Progenitor cell of endocrine pancreas (in vitro differentiated cells): Measurements from ENCODE around the gene PPFIA1. TPM values are rescaled to one million over a fixed set of nuclear protein-coding genes. Genes with fewer than 3 reads are reported as not detected.

ENCODE experiments used
- DNase-seq: peaks from one replicate; pipeline ENCODE4 v3.0.0; 2021; ENCODE audit warnings: low spot score; ENCODE audit not compliant: unreplicated experiment
- H3K27ac Mint-ChIP-seq: 2 replicates; pipeline ENCODE4 v1.8.0; 2021; ENCODE audit warnings: mild to moderate bottlenecking, moderate library complexity, mixed read lengths
- H3K27me3 Mint-ChIP-seq: 2 replicates; pipeline ENCODE4 v1.8.0; 2021; ENCODE audit warnings: mixed read lengths
- H3K36me3 Mint-ChIP-seq: 2 replicates; pipeline ENCODE4 v1.8.0; 2022; ENCODE audit warnings: mixed read lengths; ENCODE audit not compliant: insufficient read depth
- H3K4me1 Mint-ChIP-seq: 2 replicates; pipeline ENCODE4 v1.8.0; 2021; ENCODE audit warnings: low read depth, mixed read lengths
- H3K4me3 Mint-ChIP-seq: 2 replicates; pipeline ENCODE4 v1.8.0; 2021; ENCODE audit warnings: low read depth, mild to moderate bottlenecking, moderate library complexity, mixed read lengths
- H3K9me3 Mint-ChIP-seq: 2 replicates; pipeline ENCODE4 v1.8.0; 2021; ENCODE audit warnings: low read depth, mixed read lengths
- CTCF ChIP-seq: fragments of 200-600 bp; sonication (generic); IDR thresholded peaks from one replicate; pipeline ENCODE4 v1.5.0; 2021; ENCODE audit warnings: antibody characterized with exemption, mild to moderate bottlenecking; ENCODE audit not compliant: unreplicated experiment
- total RNA-seq: library from RNA; stranded (reverse); gene quantifications from 2 replicates; pipeline ENCODE4 v1.2.1, GENCODE V29; 2021

The PPFIA1 gene
- total RNA-seq, 1 donor from 2014 or later: 70.8 TPM

GRCh38 chr11:70415642-70416395 is 145.3 kb downstream of the PPFIA1 start:
- Mint-ChIP-seq H3K27me3 (no peaks in the 10 kb centered on the region), H3K4me3 (no peak overlapping the region), H3K27ac (peak overlapping the region; percentile 45), H3K4me1 (no peaks in the 10 kb centered on the region), H3K9me3 (no peaks in the 10 kb centered on the region), H3K36me3 (peaks cover 36% of the 10 kb centered on the region)
- no peak for DNase-seq
- TF ChIP-seq CTCF: no peak

GRCh38 chr11:70416881-70417280 is 146.4 kb downstream of the PPFIA1 start:
- no peak overlapping the region for H3K27ac Mint-ChIP-seq

GRCh38 chr11:70418130-70418529 is 147.6 kb downstream of the PPFIA1 start:
- Mint-ChIP-seq H3K4me3 (no peak overlapping the region), H3K27ac (no peak overlapping the region), H3K27me3 (no peaks in the 10 kb centered on the region), H3K36me3 (peaks cover 27% of the 10 kb centered on the region), H3K9me3 (no peaks in the 10 kb centered on the region), H3K4me1 (no peaks in the 10 kb centered on the region)
- no peak for TF ChIP-seq CTCF
- no peak for DNase-seq

More at GRCh38 chr11:70416881-70417280, 146.4 kb downstream of the PPFIA1 start:
- Mint-ChIP-seq H3K9me3 (no peaks in the 10 kb centered on the region), H3K4me1 (no peaks in the 10 kb centered on the region), H3K4me3 (no peak overlapping the region), H3K27me3 (no peaks in the 10 kb centered on the region), H3K36me3 (peaks cover 30% of the 10 kb centered on the region)
- no peak for DNase-seq
- TF ChIP-seq CTCF: no peak

GRCh38 chr11:70419307-70420007 is 149.0 kb downstream of the PPFIA1 start:
- no peak for DNase-seq
- Mint-ChIP-seq H3K27ac (no peak overlapping the region), H3K4me1 (no peaks in the 10 kb centered on the region), H3K4me3 (no peak overlapping the region), H3K27me3 (no peaks in the 10 kb centered on the region), H3K9me3 (no peaks in the 10 kb centered on the region), H3K36me3 (peaks cover 30% of the 10 kb centered on the region)
- TF ChIP-seq CTCF: no peak

- Mint-ChIP-seq H3K9me3 (no peaks in the 10 kb centered on the region), H3K4me3 (no peak overlapping the region), H3K36me3 (peaks cover 28% of the 10 kb centered on the region)
Measured at GRCh38 chr11:70420008-70420464, 149.5 kb downstream of the PPFIA1 start.

More at GRCh38 chr11:70420008-70420464, 149.5 kb downstream of the PPFIA1 start:
- H3K27me3 Mint-ChIP-seq: no peaks in the 10 kb centered on the region
- DNase-seq: no peak
- H3K27ac Mint-ChIP-seq: no peak overlapping the region
- TF ChIP-seq CTCF: no peak
- H3K4me1 Mint-ChIP-seq: no peaks in the 10 kb centered on the region
